ENCODE results near the gene NDST1. TPM values are rescaled to one million over a fixed set of nuclear protein-coding genes. Genes with fewer than 3 reads are reported as not detected.

NDST1 gene
- total RNA-seq, 6 experiments from 2014 or later: 126 to 199 (median 147) TPM

DNA sequence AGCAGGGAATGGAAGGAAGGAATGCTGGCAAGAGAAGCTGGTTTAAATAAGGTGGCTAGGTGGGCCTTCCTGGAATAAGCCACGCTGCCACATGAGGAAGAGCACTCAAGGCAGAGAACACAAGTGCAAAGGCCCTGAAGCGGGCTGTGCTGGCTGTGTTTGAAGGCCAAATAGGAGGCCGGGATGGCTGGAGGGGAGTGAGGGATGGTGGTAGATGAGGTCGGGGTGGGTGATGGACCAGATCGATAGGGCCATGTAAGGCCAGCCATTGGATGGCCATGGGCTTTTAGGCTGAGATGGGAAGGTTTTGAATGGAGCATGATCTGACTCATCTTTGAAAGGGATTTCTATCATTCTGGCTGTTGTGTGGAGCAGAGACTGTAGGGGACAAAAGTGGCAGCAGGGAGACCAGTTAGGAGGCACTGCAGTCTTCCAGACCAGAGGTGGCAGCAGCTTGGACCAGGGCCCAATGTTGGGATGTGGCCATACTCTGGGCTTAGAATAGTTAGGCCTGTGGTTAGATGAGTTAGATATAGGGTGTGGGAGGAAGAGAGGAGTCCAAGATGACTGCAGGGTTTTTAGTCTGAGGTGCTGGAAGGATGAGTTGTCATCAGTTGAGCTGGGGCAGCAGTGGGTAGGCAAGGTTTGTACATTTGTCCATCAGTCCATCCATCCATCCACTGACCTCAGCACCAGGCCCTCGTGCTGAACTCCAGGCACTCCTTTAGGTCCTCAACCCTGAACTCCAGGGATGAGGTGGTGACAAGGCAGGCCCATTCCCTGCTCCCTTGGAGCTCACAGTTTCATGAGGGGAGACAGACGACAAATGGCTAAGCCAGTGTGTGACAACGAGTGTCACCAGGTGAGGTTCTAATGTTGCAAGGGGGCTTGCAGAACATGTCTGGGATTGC is 30.3 kb downstream of the NDST1 start:
- Mint-ChIP-seq H3K4me3 (no peak overlapping the region), H3K27ac (peak overlapping the region; percentile 55), H3K9me3 (no peaks in the 10 kb centered on the region), H3K27me3 (ENCODE audit: insufficient read depth) (peaks cover 2% of the 10 kb centered on the region), H3K4me1 (ENCODE audit: low read depth) (peaks cover 44% of the 10 kb centered on the region), H3K36me3 (ENCODE audit: low read depth) (peaks cover 67% of the 10 kb centered on the region)
- TF ChIP-seq, protein P1, sequence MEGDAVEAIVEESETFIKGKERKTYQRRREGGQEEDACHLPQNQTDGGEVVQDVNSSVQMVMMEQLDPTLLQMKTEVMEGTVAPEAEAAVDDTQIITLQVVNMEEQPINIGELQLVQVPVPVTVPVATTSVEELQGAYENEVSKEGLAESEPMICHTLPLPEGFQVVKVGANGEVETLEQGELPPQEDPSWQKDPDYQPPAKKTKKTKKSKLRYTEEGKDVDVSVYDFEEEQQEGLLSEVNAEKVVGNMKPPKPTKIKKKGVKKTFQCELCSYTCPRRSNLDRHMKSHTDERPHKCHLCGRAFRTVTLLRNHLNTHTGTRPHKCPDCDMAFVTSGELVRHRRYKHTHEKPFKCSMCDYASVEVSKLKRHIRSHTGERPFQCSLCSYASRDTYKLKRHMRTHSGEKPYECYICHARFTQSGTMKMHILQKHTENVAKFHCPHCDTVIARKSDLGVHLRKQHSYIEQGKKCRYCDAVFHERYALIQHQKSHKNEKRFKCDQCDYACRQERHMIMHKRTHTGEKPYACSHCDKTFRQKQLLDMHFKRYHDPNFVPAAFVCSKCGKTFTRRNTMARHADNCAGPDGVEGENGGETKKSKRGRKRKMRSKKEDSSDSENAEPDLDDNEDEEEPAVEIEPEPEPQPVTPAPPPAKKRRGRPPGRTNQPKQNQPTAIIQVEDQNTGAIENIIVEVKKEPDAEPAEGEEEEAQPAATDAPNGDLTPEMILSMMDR (IDR thresholded peaks at IDR 0.05): peak; percentile 36; the same call in 1 of the 2 replicates
- DNase-seq: peak; percentile 88

DNA sequence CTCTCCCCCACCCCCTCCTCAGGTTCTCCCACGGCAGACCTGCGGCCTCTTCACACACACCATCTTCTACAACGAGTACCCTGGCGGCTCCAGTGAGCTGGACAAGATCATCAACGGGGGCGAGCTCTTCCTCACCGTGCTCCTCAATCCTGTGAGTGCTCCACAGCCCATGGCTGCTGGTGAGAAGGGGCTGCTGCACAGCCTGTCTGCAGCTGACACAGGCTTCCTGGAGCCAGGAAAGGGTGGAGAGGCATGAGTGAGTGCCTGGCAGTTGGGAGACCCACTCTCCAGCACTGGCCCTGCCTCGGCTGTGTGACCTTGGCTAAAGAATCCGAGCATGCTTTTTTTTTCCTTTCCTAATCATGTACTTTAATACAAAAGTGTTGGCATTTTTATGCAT is 31.3 kb downstream of the NDST1 start:
- Mint-ChIP-seq H3K9me3 (no peaks in the 10 kb centered on the region), H3K27me3 (ENCODE audit: insufficient read depth) (peaks cover 5% of the 10 kb centered on the region), H3K4me1 (ENCODE audit: low read depth) (peaks cover 48% of the 10 kb centered on the region), H3K27ac (peak overlapping the region; percentile 55; the same call in 1 of the 2 replicates), H3K4me3 (no peak overlapping the region), H3K36me3 (ENCODE audit: low read depth) (peaks cover 75% of the 10 kb centered on the region)
- DNase-seq: no peak
- TF ChIP-seq, protein P1 (IDR thresholded peaks at IDR 0.05): no peak

DNA sequence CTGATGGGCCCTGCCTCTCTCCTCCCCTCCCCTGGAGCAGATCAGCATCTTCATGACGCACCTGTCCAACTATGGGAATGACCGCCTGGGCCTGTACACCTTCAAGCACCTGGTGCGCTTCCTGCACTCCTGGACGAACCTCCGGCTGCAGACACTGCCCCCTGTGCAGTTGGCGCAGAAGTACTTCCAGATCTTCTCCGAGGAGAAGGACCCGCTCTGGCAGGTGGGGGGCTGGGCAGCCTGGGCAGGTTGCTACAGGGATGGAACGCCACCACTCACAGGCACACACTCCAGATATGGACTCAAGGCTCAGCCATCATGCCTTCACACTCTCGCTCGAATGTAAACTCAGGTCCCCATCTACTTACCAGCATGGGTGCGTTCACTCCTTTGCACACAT is 32.1 kb downstream of the NDST1 start:
- TF ChIP-seq, protein P1 (IDR thresholded peaks at IDR 0.05): no peak
- H3K4me1 Mint-ChIP-seq (ENCODE audit: low read depth): peaks cover 50% of the 10 kb centered on the region
- H3K27ac Mint-ChIP-seq: peak overlapping the region; percentile 89
- DNase-seq: no peak
- peaks cover 5% of the 10 kb centered on the region for H3K27me3 Mint-ChIP-seq (ENCODE audit: insufficient read depth)
- H3K4me3 Mint-ChIP-seq: peak overlapping the region; percentile 64; the same call in 1 of the 2 replicates
- H3K9me3 Mint-ChIP-seq: no peaks in the 10 kb centered on the region
- peaks cover 69% of the 10 kb centered on the region for H3K36me3 Mint-ChIP-seq (ENCODE audit: low read depth)

DNA sequence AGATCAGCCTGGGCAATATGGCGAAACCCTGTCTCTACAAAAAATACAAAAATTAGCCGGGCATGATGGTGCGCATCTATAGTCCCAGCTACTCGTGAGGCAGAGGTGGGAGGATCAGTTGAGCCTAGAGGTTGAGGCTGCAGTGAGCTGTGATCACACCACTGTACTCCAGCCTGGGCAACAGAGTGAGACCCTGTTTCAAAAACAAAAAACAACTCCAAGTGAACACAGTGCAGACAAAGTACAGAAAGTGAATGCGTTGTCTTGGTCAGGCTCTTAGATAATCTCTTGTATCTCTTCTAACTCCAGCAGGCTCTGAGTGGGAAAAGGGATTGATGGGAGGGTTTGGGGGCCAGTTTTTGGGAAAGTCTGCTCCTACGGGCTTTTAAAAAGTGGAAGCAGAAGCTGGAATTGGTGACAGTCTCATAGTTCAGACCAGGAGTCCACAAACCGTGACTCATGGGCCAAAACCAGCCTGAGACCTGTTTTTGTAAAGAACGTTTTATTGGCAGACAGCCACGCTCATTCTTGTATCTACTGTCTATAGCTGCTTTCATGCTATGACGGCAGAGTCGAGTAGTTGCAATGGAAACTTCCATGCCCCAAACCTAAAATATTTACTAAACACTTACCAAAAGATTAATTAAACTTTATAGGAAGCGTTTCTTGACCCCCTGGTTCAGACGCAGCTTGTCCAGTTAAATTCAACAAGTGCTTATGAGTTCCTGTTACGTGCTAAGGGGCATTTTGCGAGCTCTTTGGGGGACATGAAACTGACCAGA is 32.9 kb downstream of the NDST1 start:
- peaks cover 57% of the 10 kb centered on the region for H3K4me1 Mint-ChIP-seq (ENCODE audit: low read depth)
- TF ChIP-seq, protein P1 (IDR thresholded peaks at IDR 0.05): no peak
- peak; percentile 96 for DNase-seq
- H3K27ac Mint-ChIP-seq: peak overlapping the region; percentile 89
- no peaks in the 10 kb centered on the region for H3K9me3 Mint-ChIP-seq
- H3K4me3 Mint-ChIP-seq: peak overlapping the region; percentile 64
- H3K27me3 Mint-ChIP-seq (ENCODE audit: insufficient read depth): peaks cover 9% of the 10 kb centered on the region
- peaks cover 67% of the 10 kb centered on the region for H3K36me3 Mint-ChIP-seq (ENCODE audit: low read depth)

DNA sequence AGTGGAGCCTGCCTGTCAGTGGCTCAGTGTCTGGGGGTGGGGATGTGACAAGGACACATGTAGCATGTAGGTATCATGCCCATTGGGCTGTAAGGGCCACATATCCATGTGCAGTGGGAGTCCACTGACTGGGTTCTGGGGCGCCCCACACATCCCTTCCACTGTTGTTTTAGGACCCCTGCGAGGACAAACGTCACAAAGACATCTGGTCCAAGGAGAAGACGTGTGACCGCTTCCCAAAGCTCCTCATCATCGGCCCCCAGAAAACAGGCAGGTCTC is 33.4 kb downstream of the NDST1 start:
- DNase-seq: no peak
- Mint-ChIP-seq H3K4me1 (ENCODE audit: low read depth) (peaks cover 62% of the 10 kb centered on the region), H3K9me3 (no peaks in the 10 kb centered on the region), H3K27me3 (ENCODE audit: insufficient read depth) (peaks cover 9% of the 10 kb centered on the region), H3K36me3 (ENCODE audit: low read depth) (peaks cover 67% of the 10 kb centered on the region), H3K27ac (peak overlapping the region; percentile 89), H3K4me3 (peak overlapping the region; percentile 64; the same call in 1 of the 2 replicates)
- TF ChIP-seq, protein P1 (IDR thresholded peaks at IDR 0.05): no peak
